Subcutaneous abdominal adipose tissue (tissue), 5 donors: ENCODE measurements around the gene TSPAN33.
"Not testable (repeated sequence)": the region's sequence is repeated elsewhere in the genome, so short reads cannot be mapped to it uniquely, and the experiment has no call there.

Experiments
- H3K27ac ChIP-seq: one replicate; pipeline ENCODE4 v1.7.0; 2013; ENCODE audit warnings: low read depth, mild to moderate bottlenecking, inconsistent platforms, low read length, moderate library complexity
- H3K27me3 ChIP-seq, 5 donors: one replicate each; pipeline ENCODE4 v1.7.0; 2013; ENCODE audit warnings: low read length in 5 of 5, inconsistent platforms in 1 of 5; ENCODE audit not compliant: control insufficient read depth in 5 of 5, insufficient read depth in 4 of 5
- H3K36me3 ChIP-seq, 5 donors: one replicate each; pipeline ENCODE4 v1.7.0; 2013; ENCODE audit warnings: low read length in 5 of 5; ENCODE audit not compliant: control insufficient read depth in 5 of 5, insufficient read depth in 5 of 5
- H3K4me1 ChIP-seq, 5 donors: one replicate each; pipeline ENCODE4 v1.7.0; 2013; ENCODE audit warnings: low read length in 5 of 5, mild to moderate bottlenecking in 3 of 5, moderate library complexity in 1 of 5; ENCODE audit not compliant: control insufficient read depth in 5 of 5, insufficient read depth in 5 of 5
- H3K4me3 ChIP-seq, 5 donors: one replicate each; pipeline ENCODE4 v1.7.0; 2013; ENCODE audit warnings: low read length in 5 of 5, low read depth in 1 of 5
- H3K9ac ChIP-seq, 5 donors: one replicate each; pipeline ENCODE4 v1.7.0; 2013; ENCODE audit warnings: low read length in 5 of 5, mild to moderate bottlenecking in 4 of 5, moderate library complexity in 3 of 5
- H3K9me3 ChIP-seq, 5 donors: one replicate each; pipeline ENCODE4 v1.7.0; 2013; ENCODE audit warnings: low read length in 5 of 5; ENCODE audit not compliant: control insufficient read depth in 5 of 5
- donor health status: healthy.
- donor health status: healthy.
- donor health status: healthy.
- donor health status: healthy.
- donor health status: healthy.

The TSPAN33 gene

GRCh38 chr7:129169686-129170440 is 25.4 kb downstream of the TSPAN33 start:
- peaks cover 2 to 19% (median 17%) of the 10 kb centered on the region in 5 donors for H3K4me1 ChIP-seq
- peak overlapping the region in 3 of 5 donors; percentile 57 to 82 (median 61) for H3K9ac ChIP-seq
- H3K27me3 ChIP-seq = no peaks in the 10 kb centered on the region
- H3K4me3 ChIP-seq = peak overlapping the region; percentile 61 to 77 (median 68)
- peaks cover 0 to 2% (median 0%) of the 10 kb centered on the region in 5 donors for H3K36me3 ChIP-seq
- H3K27ac ChIP-seq = no peak overlapping the region
- H3K9me3 ChIP-seq = no peaks in the 10 kb centered on the region

GRCh38 chr7:129170441-129171021 is 26.0 kb downstream of the TSPAN33 start:
- H3K36me3 ChIP-seq = peaks cover 0 to 2% (median 0%) of the 10 kb centered on the region in 5 donors
- no peak overlapping the region for H3K4me3 ChIP-seq
- H3K27ac ChIP-seq = no peak overlapping the region
- H3K4me1 ChIP-seq = peaks cover 2 to 19% (median 17%) of the 10 kb centered on the region in 5 donors
- H3K9ac ChIP-seq = no peak overlapping the region
- H3K27me3 ChIP-seq = no peaks in the 10 kb centered on the region
- no peaks in the 10 kb centered on the region for H3K9me3 ChIP-seq

DNA sequence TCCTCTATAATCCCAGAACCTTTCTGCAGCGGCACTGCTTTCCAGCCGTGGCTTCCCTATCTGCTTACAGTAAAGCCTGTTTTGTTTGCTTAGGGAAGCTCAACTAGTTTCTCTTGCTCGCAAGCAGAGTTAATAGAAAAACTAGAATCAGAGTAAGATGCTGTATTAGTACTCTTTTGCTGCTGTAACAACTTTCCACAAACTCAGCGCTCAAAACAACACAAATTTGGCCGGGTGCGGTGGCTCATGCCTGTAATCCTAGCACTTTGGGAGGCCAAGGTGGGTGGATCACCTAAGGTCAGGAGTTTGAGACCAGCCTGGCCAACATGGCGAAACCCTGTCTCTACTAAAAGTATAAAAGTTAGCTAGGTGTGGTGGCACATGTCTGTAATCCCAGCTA is 29.4 kb downstream of the TSPAN33 start:
- not testable (repeated sequence) for H3K4me3 ChIP-seq, H3K27ac ChIP-seq, H3K9me3 ChIP-seq, H3K9ac ChIP-seq, H3K36me3 ChIP-seq, H3K27me3 ChIP-seq
- H3K4me1 ChIP-seq = peaks cover 2 to 15% (median 11%) of the 10 kb centered on the region in 5 donors

GRCh38 chr7:129176916-129177710 is 32.6 kb downstream of the TSPAN33 start:
- Histone ChIP-seq H3K4me1 (no peaks in the 10 kb centered on the region), H3K4me3 (no peak overlapping the region), H3K27ac (no peak overlapping the region), H3K9me3 (no peaks in the 10 kb centered on the region), H3K9ac (no peak overlapping the region), H3K36me3 (no peaks in the 10 kb centered on the region), H3K27me3 (no peaks in the 10 kb centered on the region)

DNA sequence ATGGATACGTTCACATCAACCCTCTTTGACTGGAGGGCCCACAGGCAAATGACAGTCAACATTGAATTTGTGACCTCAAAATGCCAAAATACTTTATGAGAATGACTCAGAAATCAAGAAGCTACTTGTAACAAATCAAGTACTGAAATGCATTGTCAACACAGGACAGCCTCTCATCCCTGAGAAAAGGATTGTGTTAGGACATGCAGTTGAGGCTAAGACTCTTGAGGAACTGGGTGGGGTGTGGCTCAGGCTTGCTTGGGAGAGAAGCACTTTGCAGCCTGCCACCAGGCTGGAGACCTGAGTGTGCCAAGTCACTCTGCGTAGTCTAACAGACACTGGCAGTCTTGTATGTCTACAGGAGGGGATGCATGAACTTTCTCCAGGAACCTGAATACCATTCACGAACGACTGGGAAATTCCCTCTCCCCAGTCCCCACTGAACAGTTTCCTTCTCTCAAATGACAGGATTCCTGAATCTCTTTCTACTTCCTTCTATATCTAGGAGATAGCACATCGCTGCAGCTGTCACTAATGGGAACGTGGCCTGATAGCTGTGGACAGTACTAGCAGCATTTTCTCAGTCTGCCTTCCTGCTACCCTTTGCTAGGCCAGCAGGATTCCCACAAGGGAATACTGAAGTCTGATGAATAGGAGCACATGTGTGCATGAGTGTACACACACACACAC is 40.6 kb downstream of the TSPAN33 start:
- peaks cover 0 to 9% (median 3%) of the 10 kb centered on the region in 5 donors for H3K27me3 ChIP-seq
- H3K4me1 ChIP-seq = peaks cover 4 to 21% (median 14%) of the 10 kb centered on the region in 5 donors
- no peaks in the 10 kb centered on the region for H3K36me3 ChIP-seq
- no peak overlapping the region for H3K27ac ChIP-seq
- no peak overlapping the region for H3K9ac ChIP-seq
- no peak overlapping the region for H3K4me3 ChIP-seq
- no peaks in the 10 kb centered on the region for H3K9me3 ChIP-seq

DNA sequence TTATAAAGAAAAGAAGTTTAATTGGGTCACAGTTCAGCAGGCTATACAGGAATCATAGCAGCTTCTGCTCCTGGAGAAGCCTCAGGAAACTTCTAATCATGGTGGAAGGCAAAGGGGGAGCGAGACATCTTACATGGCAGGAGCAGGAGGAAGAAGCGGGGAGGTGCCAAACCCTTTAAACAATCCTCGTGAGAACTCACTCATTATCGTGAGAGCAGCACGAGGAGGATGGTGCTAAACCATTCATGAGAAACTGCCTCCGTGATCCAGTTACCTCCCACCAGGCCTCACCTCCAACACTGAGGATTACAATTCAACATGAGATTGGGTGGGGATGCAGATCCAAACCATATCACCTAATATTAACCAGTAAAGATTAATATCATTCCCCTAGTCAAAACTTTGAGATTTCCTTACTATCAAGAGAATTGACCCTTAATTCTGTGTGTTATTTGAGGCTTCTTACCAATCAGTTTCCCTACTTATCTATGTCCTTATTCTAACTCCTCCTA is 42.3 kb downstream of the TSPAN33 start:
- no peak overlapping the region for H3K9ac ChIP-seq
- H3K36me3 ChIP-seq = no peaks in the 10 kb centered on the region
- no peaks in the 10 kb centered on the region for H3K9me3 ChIP-seq
- peaks cover 0 to 11% (median 6%) of the 10 kb centered on the region in 5 donors for H3K27me3 ChIP-seq
- H3K27ac ChIP-seq = no peak overlapping the region
- peaks cover 4 to 23% (median 16%) of the 10 kb centered on the region in 5 donors for H3K4me1 ChIP-seq
- H3K4me3 ChIP-seq = no peak overlapping the region

- Histone ChIP-seq H3K4me3 (peak overlapping the region; percentile 61 to 75 (median 69)), H3K9ac (peak overlapping the region in 3 of 5 donors; percentile 7 to 66 (median 14)), H3K27ac (no peak overlapping the region), H3K9me3 (no peaks in the 10 kb centered on the region), H3K27me3 (peaks cover 0 to 11% (median 6%) of the 10 kb centered on the region in 5 donors), H3K4me1 (peaks cover 4 to 23% (median 16%) of the 10 kb centered on the region in 5 donors), H3K36me3 (no peaks in the 10 kb centered on the region)
Measured at GRCh38 chr7:129187681-129188371, 43.3 kb downstream of the TSPAN33 start.

DNA sequence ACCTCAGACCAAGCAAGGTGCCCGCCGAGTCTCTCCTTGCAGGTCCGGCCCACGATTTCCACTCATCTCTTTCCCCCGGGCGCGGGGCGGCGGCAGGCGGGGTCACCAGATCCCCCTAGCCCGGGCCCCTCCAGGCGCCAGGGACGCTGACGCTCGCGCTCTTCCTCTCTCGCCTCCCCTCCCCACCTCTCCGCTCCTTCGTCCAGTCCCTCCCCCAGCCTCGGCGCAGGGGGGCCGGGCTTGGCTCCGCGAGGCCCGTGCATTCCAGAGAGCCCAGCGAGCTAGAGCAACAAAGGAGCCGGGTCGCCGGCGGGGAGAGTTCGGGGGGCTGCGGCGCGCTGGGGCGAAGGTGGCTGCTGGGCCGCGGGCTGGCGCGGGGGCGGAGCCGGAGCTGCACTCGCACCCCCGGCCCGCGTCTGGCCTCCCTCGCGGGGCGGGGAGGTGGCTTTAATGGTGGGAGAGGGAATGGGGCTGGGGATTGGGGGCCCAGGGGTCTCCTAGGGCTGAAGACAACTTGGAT is 43.9 kb downstream of the TSPAN33 start, which contains the start of gene SMO:
Gene SMO (plus strand): TSS at position 262 of the 520 bp plus-strand sequence. CDS start 519 bp downstream, outside the sequence.
- Histone ChIP-seq H3K36me3 (no peaks in the 10 kb centered on the region), H3K9ac (peak within 1 kb of the TSS in 4 of 5 donors; percentile 25 to 77 (median 50)), H3K27me3 (peaks cover 0 to 11% (median 6%) of the 10 kb centered on the region in 5 donors), H3K9me3 (no peaks in the 10 kb centered on the region), H3K27ac (no peak within 1 kb of the TSS), H3K4me3 (peak within 1 kb of the TSS; percentile 61 to 80 (median 71)), H3K4me1 (peaks cover 4 to 23% (median 16%) of the 10 kb centered on the region in 5 donors)
